COLO668 (cell line): ENCODE measurements around the gene LY86.
A peak's percentile ranks its signal among the peaks of the same experiment; 100 is the strongest.

Source experiments
- DNase-seq: peaks from one replicate; lab custom pipeline; 2025; ENCODE audit not compliant: unreplicated experiment; lab: John Stamatoyannopoulos, UW

LY86 gene

GRCh38 chr6:6588064-6588923 is at the start of gene LY86:
Gene LY86, plus strand, starts transcription at chr6:6588720. Its CDS starts 15 bp downstream, at chr6:6588735.
- no peak for DNase-seq

- DNase-seq = no peak
These were observed 49.5 kb upstream of the LY86 start for GRCh38 chr6:6539036-6539435.

- no peak for DNase-seq
These were observed 46.2 kb upstream of the LY86 start for GRCh38 chr6:6542357-6542756.

DNA sequence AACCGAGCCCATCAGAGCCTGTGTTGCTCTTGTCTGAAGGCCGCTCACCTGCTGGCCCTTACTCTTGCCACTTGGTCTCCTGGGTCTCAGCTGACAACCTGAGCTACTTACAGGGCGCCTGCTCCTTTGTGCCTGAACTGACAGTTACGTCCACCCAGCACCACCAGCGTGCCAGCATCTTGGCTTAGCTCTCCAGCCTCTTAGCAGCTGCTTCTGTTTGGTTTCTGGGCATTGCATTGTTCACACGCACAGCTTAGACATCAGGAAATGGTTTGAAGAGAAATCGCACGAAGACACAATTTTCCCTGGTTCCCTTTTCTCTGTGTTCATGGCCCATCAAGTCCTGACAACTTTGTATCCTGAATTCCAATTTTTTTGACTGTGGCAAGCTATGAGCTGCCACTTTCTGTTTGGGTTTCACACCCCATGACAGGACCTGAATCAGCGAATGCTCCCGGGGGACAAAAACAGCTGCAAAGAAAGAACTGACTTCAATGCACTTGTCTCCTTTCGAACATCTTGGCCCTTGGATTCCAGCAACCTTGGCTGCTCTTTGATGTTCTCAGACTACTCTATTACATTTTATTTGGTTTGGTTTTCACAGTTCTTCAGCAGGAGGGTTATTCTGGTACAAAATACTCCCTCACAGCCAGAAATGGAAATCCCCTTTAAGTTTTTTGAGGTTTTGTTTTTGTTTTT is 45.2 kb upstream of the LY86 start:
- no peak for DNase-seq

- no peak for DNase-seq
These were observed 42.8 kb upstream of the LY86 start for GRCh38 chr6:6545616-6546317.

DNA sequence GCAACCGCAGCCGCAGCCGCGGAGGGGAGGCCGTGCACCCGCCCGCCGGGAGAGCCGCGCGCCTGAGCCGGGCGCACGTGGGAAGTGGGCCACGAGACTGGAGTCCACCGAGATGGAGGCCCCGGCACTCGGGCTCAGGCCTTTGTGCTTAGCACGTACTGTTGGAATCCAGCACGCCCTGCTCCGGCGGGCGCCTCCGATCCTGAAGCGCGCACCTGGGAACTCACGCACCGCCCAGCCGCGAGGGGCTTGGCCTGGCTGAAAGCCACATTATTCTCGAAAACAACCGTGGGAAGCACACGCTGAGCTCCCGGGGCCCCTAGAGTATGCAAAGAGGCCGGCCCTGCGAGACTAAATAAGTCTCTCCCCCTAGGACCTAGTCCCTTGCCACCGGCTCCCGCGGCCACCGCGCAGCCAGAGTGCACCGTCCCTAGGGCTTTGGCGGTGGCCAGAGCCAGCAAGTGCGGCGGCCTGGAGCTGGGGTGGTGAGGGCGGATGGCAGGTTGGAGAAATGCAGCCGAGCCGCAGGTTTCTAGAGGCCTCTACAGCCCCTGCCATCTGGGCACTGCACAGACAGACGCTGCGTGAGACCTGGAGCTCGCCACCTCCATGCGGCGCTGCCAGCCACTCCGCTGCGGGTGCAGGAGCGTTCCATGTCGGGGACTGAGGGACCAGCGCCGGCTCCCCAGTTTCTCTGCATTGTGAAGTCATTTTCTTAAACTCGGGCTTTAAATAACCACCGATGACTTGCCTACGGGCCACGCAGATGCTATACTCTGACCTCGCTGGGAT is 42.0 kb upstream of the LY86 start:
- DNase-seq = peak; percentile 36

GRCh38 chr6:6547110-6547879 is 41.2 kb upstream of the LY86 start:
- peak; percentile 61 for DNase-seq

- DNase-seq = no peak
These were observed 32.3 kb upstream of the LY86 start for GRCh38 chr6:6556161-6556737.

GRCh38 chr6:6556738-6557503 is 31.6 kb upstream of the LY86 start:
- peak; percentile 18 for DNase-seq

GRCh38 chr6:6557504-6557839 is 31.0 kb upstream of the LY86 start:
- DNase-seq = no peak

GRCh38 chr6:6557886-6558285 is 30.6 kb upstream of the LY86 start:
- no peak for DNase-seq

GRCh38 chr6:6559994-6560570 is 28.4 kb upstream of the LY86 start:
- DNase-seq = no peak

DNA sequence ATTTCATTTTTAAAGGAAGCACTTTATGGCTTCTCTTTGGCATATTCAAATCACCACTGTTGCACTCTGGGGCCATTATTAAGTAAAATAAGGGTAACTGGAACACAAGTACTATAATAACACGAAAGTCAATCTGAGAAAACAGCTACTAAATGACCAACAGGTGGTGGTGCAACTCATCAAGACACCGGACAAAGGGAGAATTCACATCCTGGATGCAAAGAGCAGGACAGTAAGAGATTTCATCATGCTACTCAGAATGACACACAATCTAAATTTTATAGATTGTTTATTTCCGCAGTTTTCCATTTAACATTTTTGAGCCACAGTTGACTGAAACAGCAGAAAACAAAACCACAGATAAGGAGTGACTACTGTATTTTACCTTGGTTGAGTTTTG is 27.6 kb upstream of the LY86 start:
- no peak for DNase-seq

GRCh38 chr6:6564154-6564553 is 24.4 kb upstream of the LY86 start:
- DNase-seq = no peak

GRCh38 chr6:6565069-6565468 is 23.5 kb upstream of the LY86 start:
- DNase-seq = no peak

DNA sequence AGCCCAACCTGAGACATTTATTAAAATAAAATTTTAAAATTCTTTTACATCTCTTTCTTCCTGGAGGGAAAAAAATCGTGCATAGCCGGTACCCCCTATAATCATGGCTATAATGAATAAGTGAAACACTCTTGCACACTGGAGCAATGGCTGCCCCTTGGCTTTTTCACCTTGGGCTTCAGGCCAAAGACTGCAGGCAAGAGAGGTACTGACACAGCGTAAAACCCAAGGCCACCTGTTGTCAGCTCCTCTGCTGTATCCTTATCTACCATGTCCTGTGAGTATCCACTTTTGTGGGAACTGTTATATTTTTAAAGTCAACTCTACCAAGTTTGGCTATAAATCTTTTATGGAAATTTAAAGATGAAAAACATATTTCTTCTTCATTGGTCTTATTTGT is 23.0 kb upstream of the LY86 start:
- no peak for DNase-seq

GRCh38 chr6:6566766-6567165 is 21.8 kb upstream of the LY86 start:
- DNase-seq = no peak

DNA sequence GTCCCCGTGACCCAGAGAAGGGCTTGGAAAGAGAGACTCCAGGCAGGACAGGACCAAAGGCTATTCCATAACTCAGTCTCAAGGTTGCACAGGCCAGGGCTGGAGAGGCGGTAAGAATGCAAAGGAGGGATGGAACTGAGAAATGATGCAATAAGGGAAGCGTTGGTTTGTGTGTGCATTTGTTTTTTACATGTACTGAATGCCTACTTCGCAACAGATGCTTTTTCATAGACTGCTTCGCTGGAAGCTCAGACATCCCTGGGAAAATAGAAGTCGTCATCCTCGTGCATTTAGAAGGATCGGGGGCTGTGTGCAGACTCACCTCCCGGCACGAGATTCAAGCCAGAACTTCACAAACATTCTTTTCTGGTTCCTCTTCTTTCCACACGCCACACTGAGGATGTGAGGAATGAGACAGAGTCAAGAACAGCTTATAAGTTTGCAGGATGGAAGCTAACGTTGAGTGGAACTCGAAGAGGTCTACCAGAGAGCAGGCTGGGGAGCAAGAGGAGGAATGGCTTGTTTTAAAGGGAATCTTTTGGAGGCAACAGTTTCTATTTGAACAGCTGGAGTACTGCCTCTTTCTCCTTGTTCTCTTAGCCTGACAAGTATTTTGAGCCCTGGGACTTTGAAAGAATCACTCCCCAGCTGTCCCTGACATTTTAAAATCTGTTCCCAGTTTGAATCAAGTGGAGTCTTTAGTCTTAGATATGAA is 19.3 kb upstream of the LY86 start:
- DNase-seq = no peak
